A673 (cell line): ENCODE measurements around the gene OR2Y1.

Experiments used
- CTCF ChIP-seq: fragments of 300-800, 200-600 bp; sonication (generic); conservative IDR thresholded peaks from 2 replicates; pipeline ENCODE4 v1.5.1; 2017; ENCODE audit warnings: low read depth, mild to moderate bottlenecking, antibody characterized with exemption, low read length, moderate library complexity, mixed read lengths
- EZH2 ChIP-seq: fragments of 200-600 bp; sonication (generic); IDR thresholded peaks from 2 replicates; pipeline ENCODE4 v1.6.1; 2017; ENCODE audit warnings: borderline replicate concordance, low read depth, mild to moderate bottlenecking, mixed read lengths, antibody characterized with exemption, low read length; ENCODE audit not compliant: poor library complexity, severe bottlenecking

GRCh38 chr5:180718810-180719453 is 20.9 kb downstream of the OR2Y1 start:
- TF ChIP-seq CTCF: peak; percentile 62
- TF ChIP-seq EZH2: no peak
